IMR-90 (cell line): ENCODE data around the gene ADCY9. TPM values are rescaled to one million over a fixed set of nuclear protein-coding genes. Genes with fewer than 3 reads are reported as not detected.

ENCODE experiments used
- ATAC-seq: fragments of 200-7000 bp; cut with Tn5 transposase; 2 replicates; pipeline ENCODE4 v1.9.1; 2020; ENCODE audit warnings: low read depth, mild to moderate bottlenecking, moderate library complexity
- BruUV-seq: library from RNA; stranded (reverse); fragments of 400-500 nt; replicated peaks from 2 replicates; lab custom pipeline; 2021; lab: Mats Ljungman, UMichigan
- CTCF ChIA-PET: fragments of 300-600 bp; formaldehyde crosslinking; extraction: SDS; loops from one replicate; lab custom pipeline; 2021; ENCODE audit warnings: antibody characterized with exemption; lab: Yijun Ruan, JAX
- POLR2A ChIA-PET: fragments of 300-600 bp; sonication (Branson Sonifier 250); formaldehyde crosslinking; loops from one replicate; lab custom pipeline; 2022; ENCODE audit warnings: antibody characterized with exemption; ENCODE audit not compliant: unreplicated experiment; lab: Charles Lee
- DNase-seq: peaks from one replicate; pipeline ENCODE4 v3.0.0; 2013
- H2AFZ ChIP-seq: replicated peaks from 2 replicates; pipeline ENCODE3; 2013; ENCODE audit warnings: low read length, mild to moderate bottlenecking; ENCODE audit not compliant: poor library complexity
- H2AK5ac ChIP-seq: 2 replicates; pipeline ENCODE4 v1.6.1; 2013; ENCODE audit warnings: low read depth, low read length, inconsistent platforms
- H2AK9ac ChIP-seq: replicated peaks from 2 replicates; pipeline ENCODE3; 2013; ENCODE audit warnings: mild to moderate bottlenecking, low read depth, low read length, moderate library complexity; ENCODE audit not compliant: poor library complexity
- H2BK120ac ChIP-seq: 2 replicates; pipeline ENCODE4 v1.6.1; 2013; ENCODE audit warnings: low read depth, low read length, inconsistent platforms
- H2BK15ac ChIP-seq: 3 replicates; pipeline ENCODE4 v1.6.1; 2013; ENCODE audit warnings: low read depth, low read length, inconsistent platforms
- H2BK20ac ChIP-seq: 2 replicates; pipeline ENCODE4 v1.6.1; 2013; ENCODE audit warnings: low read depth, mild to moderate bottlenecking, inconsistent platforms, low read length, moderate library complexity
- H2BK5ac ChIP-seq: 2 replicates; pipeline ENCODE4 v1.6.1; 2013; ENCODE audit warnings: mild to moderate bottlenecking, low read depth, low read length, inconsistent platforms; ENCODE audit not compliant: poor library complexity, severe bottlenecking
- H3K14ac ChIP-seq: replicated peaks from 2 replicates; pipeline ENCODE4 v1.6.1; 2013; ENCODE audit warnings: low read depth, low read length, inconsistent platforms
- H3K18ac ChIP-seq: 2 replicates; pipeline ENCODE4 v1.6.1; 2013; ENCODE audit warnings: low read depth, low read length, control low read depth
- H3K23ac ChIP-seq: 2 replicates; pipeline ENCODE4 v1.6.1; 2013; ENCODE audit warnings: low read depth, low read length, inconsistent platforms
- H3K27ac ChIP-seq: 2 replicates; pipeline ENCODE4 v1.5.1; 2013; ENCODE audit warnings: mild to moderate bottlenecking, control low read depth, low read length; ENCODE audit not compliant: insufficient read depth
- H3K27me3 ChIP-seq: 2 replicates; pipeline ENCODE4 v1.6.1; 2013; ENCODE audit warnings: low read length; ENCODE audit not compliant: control insufficient read depth, insufficient read depth
- H3K36me3 ChIP-seq: 2 replicates; pipeline ENCODE4 v1.6.1; 2013; ENCODE audit warnings: low read length, mixed read lengths; ENCODE audit not compliant: control insufficient read depth, insufficient read depth
- H3K4ac ChIP-seq: 2 replicates; pipeline ENCODE4 v1.6.1; 2013; ENCODE audit warnings: low read depth, low read length, inconsistent platforms
- H3K4me1 ChIP-seq: 2 replicates; pipeline ENCODE4 v1.6.1; 2013; ENCODE audit warnings: low read length, mixed read lengths; ENCODE audit not compliant: control insufficient read depth, insufficient read depth
- H3K4me2 ChIP-seq: 2 replicates; pipeline ENCODE4 v1.6.1; 2013; ENCODE audit warnings: low read depth, mild to moderate bottlenecking, control low read depth, low read length, moderate library complexity
- H3K4me3 ChIP-seq: 2 replicates; pipeline ENCODE4 v1.5.1; 2013; ENCODE audit warnings: low read depth, mild to moderate bottlenecking, control low read depth, low read length, moderate library complexity; ENCODE audit not compliant: insufficient read depth
- H3K56ac ChIP-seq: 2 replicates; pipeline ENCODE4 v1.6.1; 2013; ENCODE audit warnings: low read length, inconsistent platforms; ENCODE audit not compliant: insufficient read depth; ENCODE audit errors: extremely low read depth
- H3K79me1 ChIP-seq, 2 experiments: 2 replicates each; pipeline ENCODE4 v1.6.1; 2013; ENCODE audit warnings: low read length in 2 of 2, inconsistent platforms in 1 of 2, low read depth in 1 of 2
- H3K9ac ChIP-seq: 2 replicates; pipeline ENCODE4 v1.6.1; 2013; ENCODE audit warnings: low read depth, low read length, control low read depth
- H3K9me1 ChIP-seq: 2 replicates; pipeline ENCODE4 v1.6.1; 2013; ENCODE audit warnings: low read length, inconsistent platforms; ENCODE audit not compliant: insufficient read depth
- H3K9me3 ChIP-seq: 2 replicates; pipeline ENCODE4 v1.6.1; 2013; ENCODE audit warnings: low read length; ENCODE audit not compliant: control insufficient read depth, insufficient read depth
- H4K20me1 ChIP-seq: 2 replicates; pipeline ENCODE4 v1.6.1; 2013; ENCODE audit warnings: low read length, inconsistent platforms; ENCODE audit not compliant: insufficient read depth
- H4K5ac ChIP-seq: 2 replicates; pipeline ENCODE4 v1.6.1; 2013; ENCODE audit warnings: mild to moderate bottlenecking, low read depth, low read length, control low read depth
- H4K8ac ChIP-seq, 2 experiments: 2 replicates each; pipeline ENCODE4 v1.6.1; 2013; ENCODE audit warnings: low read depth in 2 of 2, low read length in 2 of 2, control low read depth in 1 of 2, inconsistent platforms in 1 of 2
- H4K91ac ChIP-seq: 2 replicates; pipeline ENCODE4 v1.6.1; 2013; ENCODE audit warnings: low read depth, low read length, inconsistent platforms; ENCODE audit not compliant: insufficient read depth
- BHLHE40 ChIP-seq: fragments of 150-350 bp; IDR thresholded peaks from 2 replicates; pipeline ENCODE4 v1.6.1; 2016; ENCODE audit warnings: mild to moderate bottlenecking, low read depth, low read length
- CEBPB ChIP-seq: IDR thresholded peaks from 2 replicates; pipeline ENCODE4 v1.6.1; 2012; ENCODE audit warnings: low read depth, low read length, improper control_type of control experiment
- CHD1 ChIP-seq: IDR thresholded peaks from 2 replicates; pipeline ENCODE4 v1.6.1; 2012; ENCODE audit warnings: low read depth, low read length, improper control_type of control experiment
- CTCF ChIP-seq: conservative IDR thresholded peaks from 2 replicates; pipeline ENCODE4 v1.5.1; 2012; ENCODE audit warnings: mild to moderate bottlenecking, low read depth, low read length, improper control_type of control experiment
- ELK1 ChIP-seq: fragments of 150-350 bp; IDR thresholded peaks from 2 replicates; pipeline ENCODE4 v1.6.1; 2016; ENCODE audit warnings: low read depth, mild to moderate bottlenecking, low read length, moderate library complexity, borderline replicate concordance
- FOS ChIP-seq: fragments of 150-350 bp; IDR thresholded peaks from 2 replicates; pipeline ENCODE4 v1.6.1; 2016; ENCODE audit warnings: low read depth, low read length
- MAFK ChIP-seq: IDR thresholded peaks from 2 replicates; pipeline ENCODE4 v1.6.1; 2012; ENCODE audit warnings: low read depth, low read length, improper control_type of control experiment
- MAZ ChIP-seq: IDR thresholded peaks from 2 replicates; pipeline ENCODE4 v1.6.1; 2012; ENCODE audit warnings: low read depth, mild to moderate bottlenecking, low read length, improper control_type of control experiment, moderate library complexity, borderline replicate concordance
- MXI1 ChIP-seq: IDR thresholded peaks from 2 replicates; pipeline ENCODE4 v1.6.1; 2012; ENCODE audit warnings: low read depth, mild to moderate bottlenecking, low read length, moderate library complexity, borderline replicate concordance
- NFE2L2 ChIP-seq: fragments of 150-350 bp; IDR thresholded peaks from 2 replicates; pipeline ENCODE4 v1.6.1; 2016; ENCODE audit warnings: low read depth, mild to moderate bottlenecking, low read length
- POLR2A ChIP-seq: IDR thresholded peaks from 2 replicates; pipeline ENCODE4 v1.6.1; 2012; ENCODE audit warnings: mild to moderate bottlenecking, low read depth, low read length
- RAD21 ChIP-seq: IDR thresholded peaks from 2 replicates; pipeline ENCODE4 v1.6.1; 2012; ENCODE audit warnings: low read length, improper control_type of control experiment
- RCOR1 ChIP-seq: IDR thresholded peaks from 2 replicates; pipeline ENCODE4 v1.6.1; 2012; ENCODE audit warnings: mild to moderate bottlenecking, low read length, improper control_type of control experiment; ENCODE audit not compliant: insufficient replicate concordance
- RFX5 ChIP-seq: IDR thresholded peaks from 2 replicates; pipeline ENCODE4 v1.8.0; 2012; ENCODE audit warnings: low read depth, mild to moderate bottlenecking, low read length, moderate library complexity
- SMC3 ChIP-seq: fragments of 150-350 bp; IDR thresholded peaks from 2 replicates; pipeline ENCODE4 v1.6.1; 2016; ENCODE audit warnings: low read depth, mild to moderate bottlenecking, antibody characterized with exemption, low read length, moderate library complexity
- USF2 ChIP-seq: fragments of 150-350 bp; IDR thresholded peaks from 2 replicates; pipeline ENCODE4 v1.6.1; 2017; ENCODE audit warnings: mild to moderate bottlenecking, antibody characterized with exemption, low read length, low read depth
- WGBS, 2 experiments: methylation state at CpG; one replicate each; pipeline versions ENCODE4 v1.1.5 to v1.1.7; 2013; ENCODE audit warnings: missing lambda C conversion rate in 2 of 2; ENCODE audit not compliant: insufficient read length in 1 of 2; ENCODE audit errors: extremely low coverage in 2 of 2; 5-methylcytosine and 5-hydroxymethylcytosine counted together
- dilution Hi-C: fragments of 300-500 bp; cut with HindIII; formaldehyde crosslinking; loops from one replicate; pipeline ENCODE4 v1.14.3; 2018; ENCODE audit warnings: low sequenced_read_pairs; ENCODE audit not compliant: unreplicated experiment
- in situ Hi-C: fragments of 300-500 bp; cut with MboI; formaldehyde crosslinking; loops from 3 replicates; pipeline ENCODE4 v1.14.3; 2019; ENCODE audit warnings: low sequenced_read_pairs, inconsistent platforms, mixed read lengths
- intact Hi-C: fragments of 100-400 bp; cut with micrococcal nuclease; formaldehyde crosslinking; loops from 2 replicates; pipeline ENCODE4 v1.10.0; 2022
- polyA plus RNA-seq, 3 experiments: library from polyadenylated mRNA; depleted of rRNA; stranded (reverse); fragments of >200 nt; gene quantifications; 2 replicates each; pipeline ENCODE4 v1.2.3, GENCODE V29; 2012; ENCODE audit warnings: low replicate concordance in 1 of 3
- total RNA-seq: library from RNA; depleted of rRNA; stranded (reverse); fragments of >200 nt; gene quantifications from 2 replicates; pipeline ENCODE4 v1.2.3, GENCODE V29; 2012

The ADCY9 gene
- total and polyA plus RNA-seq, 2 of the 4 experiments (the other 2 are of a cell fraction): 5.4 to 12.5 TPM

- POLR2A ChIA-PET: no interaction called here
- in situ Hi-C loops: no loop called here
- no peak overlapping the region for H3K4me3 ChIP-seq
- H3K56ac ChIP-seq: no peak overlapping the region
- no peak overlapping the region for H3K27ac ChIP-seq
- H4K5ac ChIP-seq: no peak overlapping the region
- H3K9me3 ChIP-seq: no peaks in the 10 kb centered on the region
- H2BK20ac ChIP-seq: peak overlapping the region; percentile 43; the same call in 1 of the 2 replicates
- DNase-seq (peak; percentile 45), ATAC-seq (0 out of 2 replicates have a peak, but pooled peaks have one; percentile 30)
- H2AK5ac ChIP-seq: peak overlapping the region; percentile 82; the same call in 1 of the 2 replicates
- WGBS, 2 experiments: 73% methylated on average over 4 of the region's 11 CpGs; no CpG with 5 or more reads in 1 of the 2 experiments
- H2BK120ac ChIP-seq: peak overlapping the region; percentile 53
- CTCF ChIA-PET: no interaction called here
- no peak overlapping the region for H2BK5ac ChIP-seq
- no peaks in the 10 kb centered on the region for H3K27me3 ChIP-seq
- peak overlapping the region; percentile 64 for H3K4ac ChIP-seq
- H3K79me1 ChIP-seq: peaks cover 0 to 10% of the 10 kb centered on the region in 2 experiments; a peak in 1 of 4 replicates
- H4K8ac ChIP-seq: peak overlapping the region in 1 of 2 experiments; percentile 83; a peak in 2 of 4 replicates
- H2AK9ac ChIP-seq: peak overlapping the region; percentile 79
- no peaks in the 10 kb centered on the region for H4K20me1 ChIP-seq
- H3K4me2 ChIP-seq: no peak overlapping the region
- H3K23ac ChIP-seq: no peak overlapping the region
- no peak for TF ChIP-seq MAZ
- TF ChIP-seq RAD21: no peak
- TF ChIP-seq RCOR1: no peak
- TF ChIP-seq FOS: no peak
- TF ChIP-seq CHD1: no peak
- TF ChIP-seq NFE2L2: no peak
- TF ChIP-seq BHLHE40: no peak
- no peak for TF ChIP-seq USF2
- TF ChIP-seq MXI1: no peak
- TF ChIP-seq CTCF: no peak
- no peak for TF ChIP-seq CEBPB
- TF ChIP-seq POLR2A: no peak
- TF ChIP-seq MAFK: no peak
- no peak for TF ChIP-seq RFX5
- no peak for TF ChIP-seq SMC3
- no peak for TF ChIP-seq ELK1
- H3K14ac ChIP-seq: no peak overlapping the region; the same call in 1 of the 2 replicates
- H2BK15ac ChIP-seq: no peak overlapping the region
- H3K36me3 ChIP-seq: peaks cover 12% of the 10 kb centered on the region
- no peak overlapping the region for H3K9ac ChIP-seq
- peaks cover 10% of the 10 kb centered on the region for H3K4me1 ChIP-seq
- no peak overlapping the region for H2AFZ ChIP-seq
- no TSS peak for BruUV-seq
- dilution Hi-C loops: no loop called here
- peaks cover 6% of the 10 kb centered on the region; the same call in 1 of the 2 replicates for H3K9me1 ChIP-seq
- intact Hi-C loops: no loop called here
- H4K91ac ChIP-seq: peak overlapping the region; percentile 72
- H3K18ac ChIP-seq: no peak overlapping the region
Observed at GRCh38 chr16:3961449-3961849, 154.8 kb downstream of the ADCY9 start.
